Forelimb muscle (tissue), 1 donor: ENCODE results near the gene GLYATL1. TPM values are rescaled to one million over a fixed set of nuclear protein-coding genes. Genes with fewer than 3 reads are reported as not detected.
"Not testable (repeated sequence)": the region's sequence is repeated elsewhere in the genome, so short reads cannot be mapped to it uniquely, and the experiment has no call there.

Experiments
- DNase-seq: peaks from one replicate; pipeline ENCODE4 v3.0.0-alpha.2; 2013; ENCODE audit warnings: low read depth
- polyA plus RNA-seq: library from polyadenylated mRNA; unstranded; fragments of 120-200 nt; gene quantifications from one replicate; pipeline ENCODE4 v1.2.1, GENCODE V29; 2013; ENCODE audit not compliant: insufficient read length

The GLYATL1 gene
- polyA plus RNA-seq, 1 donor, result 0.58 TPM

- no peak for DNase-seq
Observed at GRCh38 chr11:58998480-58999290, 59.4 kb downstream of the GLYATL1 start.

- no peak for DNase-seq
Observed at GRCh38 chr11:58999291-58999680, 60.0 kb downstream of the GLYATL1 start.

- DNase-seq, result no peak
Observed at GRCh38 chr11:59000003-59000402, 60.7 kb downstream of the GLYATL1 start.

- DNase-seq, result not testable (repeated sequence)
Observed at GRCh38 chr11:59002006-59002405, 62.7 kb downstream of the GLYATL1 start.

Other genes starting within 250 kb of the GLYATL1 start
- not detected for gene GLYAT, start 207.5 kb upstream of the GLYATL1 start, polyA plus RNA-seq
- gene GLYATL2, start 94.8 kb upstream of the GLYATL1 start, polyA plus RNA-seq, result 1.3 TPM
- not detected for gene GLYATL1B, start 146.8 kb downstream of the GLYATL1 start, polyA plus RNA-seq
- 5.6 TPM for gene FAM111B, start 167.7 kb downstream of the GLYATL1 start, polyA plus RNA-seq
- 23.5 TPM for gene FAM111A, start 203.4 kb downstream of the GLYATL1 start, polyA plus RNA-seq
- gene DTX4, start 232.6 kb downstream of the GLYATL1 start, polyA plus RNA-seq, result 18.2 TPM